AG04450 (cell line): Measurements from ENCODE around the gene ERRFI1. TPM values are rescaled to one million over a fixed set of nuclear protein-coding genes. Genes with fewer than 3 reads are reported as not detected.

Experiments
- CTCF ChIA-PET: fragments of 300-600, 350-600 bp; formaldehyde crosslinking; extraction: SDS; loops from one replicate; lab custom pipeline; 2022; ENCODE audit warnings: antibody characterized with exemption, inconsistent platforms; lab: Charles Lee
- POLR2A ChIA-PET: fragments of 350-600 bp; formaldehyde crosslinking; extraction: SDS; loops from one replicate; lab custom pipeline; 2021; ENCODE audit warnings: antibody characterized with exemption, inconsistent platforms; lab: Yijun Ruan, JAX
- DNase-seq: peaks from one replicate; pipeline ENCODE4 v3.0.0-alpha.2; 2011; ENCODE audit warnings: low read depth, low spot score
- H3K27ac ChIP-seq: one replicate; pipeline ENCODE4 v1.5.1; 2012; ENCODE audit warnings: low read depth, low read length, control low read depth
- H3K27me3 ChIP-seq: one replicate; pipeline ENCODE4 v1.6.0; 2012; ENCODE audit warnings: low read length; ENCODE audit not compliant: control insufficient read depth, insufficient read depth
- H3K4me3 ChIP-seq: 2 replicates; pipeline ENCODE4 v1.5.1; 2011; ENCODE audit warnings: mild to moderate bottlenecking, low read depth, low read length, control low read depth
- H3K9me3 ChIP-seq: 2 replicates; pipeline ENCODE4 v1.5.1; 2012; ENCODE audit warnings: low read length; ENCODE audit not compliant: control insufficient read depth, insufficient read depth
- polyA plus RNA-seq: library from polyadenylated mRNA; depleted of rRNA; stranded (reverse); fragments of >200 nt; gene quantifications from 2 replicates; pipeline ENCODE4 v1.2.3, GENCODE V29; 2011
- TF ChIP-seq, protein P1 (sequence below): IDR thresholded peaks from 2 replicates; pipeline ENCODE4 v1.5.1; 2011; ENCODE audit warnings: low read depth, low read length, control low read depth, inconsistent platforms

The ERRFI1 gene
- polyA plus RNA-seq, 1 experiment, result 105 TPM

DNA sequence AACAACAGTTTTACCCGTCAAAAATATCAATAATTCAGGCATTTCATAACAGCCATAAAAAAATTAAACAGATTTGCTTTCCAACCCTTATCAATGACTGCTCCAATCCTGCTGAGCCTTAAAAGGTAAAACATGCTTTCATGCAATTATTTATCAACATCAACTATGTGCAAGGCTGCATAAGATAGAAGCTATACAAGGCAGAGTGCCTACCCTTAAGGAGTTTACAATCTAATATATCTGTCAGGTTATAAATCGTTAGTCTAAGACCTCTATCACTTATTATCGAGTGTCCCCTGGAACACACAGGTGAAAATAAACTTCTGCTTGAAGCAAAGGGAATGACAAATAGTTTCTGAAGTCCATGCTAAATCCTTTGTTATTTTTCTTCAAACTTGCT is 1.8 kb downstream of the ERRFI1 start:
- ChIA-PET POLR2A (interaction anchor here (0.6 to 1.3 kb wide), 2 partner anchors 9 to 58 kb away, joined by 4 to 6 read pairs; no protein-coding TSS in a partner anchor), CTCF (interaction anchor here (1.5 to 3.7 kb wide), 3 partner anchors 8 to 49 kb away, joined by 3 to 12 read pairs (median 12); no protein-coding TSS in a partner anchor)
- no peak for DNase-seq
- Histone ChIP-seq H3K27ac (no peak overlapping the region), H3K27me3 (no peaks in the 10 kb centered on the region), H3K4me3 (peak overlapping the region; percentile 80), H3K9me3 (no peaks in the 10 kb centered on the region)
- TF ChIP-seq, protein P1, sequence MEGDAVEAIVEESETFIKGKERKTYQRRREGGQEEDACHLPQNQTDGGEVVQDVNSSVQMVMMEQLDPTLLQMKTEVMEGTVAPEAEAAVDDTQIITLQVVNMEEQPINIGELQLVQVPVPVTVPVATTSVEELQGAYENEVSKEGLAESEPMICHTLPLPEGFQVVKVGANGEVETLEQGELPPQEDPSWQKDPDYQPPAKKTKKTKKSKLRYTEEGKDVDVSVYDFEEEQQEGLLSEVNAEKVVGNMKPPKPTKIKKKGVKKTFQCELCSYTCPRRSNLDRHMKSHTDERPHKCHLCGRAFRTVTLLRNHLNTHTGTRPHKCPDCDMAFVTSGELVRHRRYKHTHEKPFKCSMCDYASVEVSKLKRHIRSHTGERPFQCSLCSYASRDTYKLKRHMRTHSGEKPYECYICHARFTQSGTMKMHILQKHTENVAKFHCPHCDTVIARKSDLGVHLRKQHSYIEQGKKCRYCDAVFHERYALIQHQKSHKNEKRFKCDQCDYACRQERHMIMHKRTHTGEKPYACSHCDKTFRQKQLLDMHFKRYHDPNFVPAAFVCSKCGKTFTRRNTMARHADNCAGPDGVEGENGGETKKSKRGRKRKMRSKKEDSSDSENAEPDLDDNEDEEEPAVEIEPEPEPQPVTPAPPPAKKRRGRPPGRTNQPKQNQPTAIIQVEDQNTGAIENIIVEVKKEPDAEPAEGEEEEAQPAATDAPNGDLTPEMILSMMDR, result no peak

DNA sequence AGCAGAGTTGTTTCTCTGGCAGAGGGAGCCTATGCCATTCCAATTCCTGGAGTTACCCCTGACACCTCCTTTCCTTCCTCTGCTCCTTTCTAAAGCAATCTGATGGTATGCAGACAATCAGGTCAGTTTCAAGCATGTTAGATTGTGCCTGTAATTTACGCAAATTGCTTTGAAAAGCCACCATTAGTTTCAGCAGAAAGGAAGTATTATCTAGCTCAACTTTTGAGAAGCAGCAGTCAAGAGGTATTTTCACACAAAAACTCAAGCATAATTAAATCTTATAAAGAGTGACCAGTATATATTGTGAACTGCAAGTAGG is 2.2 kb downstream of the ERRFI1 start:
- Histone ChIP-seq H3K9me3 (no peaks in the 10 kb centered on the region), H3K4me3 (peak overlapping the region; percentile 80), H3K27ac (no peak overlapping the region), H3K27me3 (no peaks in the 10 kb centered on the region)
- TF ChIP-seq, protein P1, result no peak
- ChIA-PET POLR2A (interaction anchor here (0.6 to 1.3 kb wide), 2 partner anchors 8 to 59 kb away, joined by 4 to 6 read pairs; no protein-coding TSS in a partner anchor), CTCF (interaction anchor here (1.5 to 3.7 kb wide), 3 partner anchors 8 to 49 kb away, joined by 3 to 12 read pairs (median 12); no protein-coding TSS in a partner anchor)
- no peak for DNase-seq

DNA sequence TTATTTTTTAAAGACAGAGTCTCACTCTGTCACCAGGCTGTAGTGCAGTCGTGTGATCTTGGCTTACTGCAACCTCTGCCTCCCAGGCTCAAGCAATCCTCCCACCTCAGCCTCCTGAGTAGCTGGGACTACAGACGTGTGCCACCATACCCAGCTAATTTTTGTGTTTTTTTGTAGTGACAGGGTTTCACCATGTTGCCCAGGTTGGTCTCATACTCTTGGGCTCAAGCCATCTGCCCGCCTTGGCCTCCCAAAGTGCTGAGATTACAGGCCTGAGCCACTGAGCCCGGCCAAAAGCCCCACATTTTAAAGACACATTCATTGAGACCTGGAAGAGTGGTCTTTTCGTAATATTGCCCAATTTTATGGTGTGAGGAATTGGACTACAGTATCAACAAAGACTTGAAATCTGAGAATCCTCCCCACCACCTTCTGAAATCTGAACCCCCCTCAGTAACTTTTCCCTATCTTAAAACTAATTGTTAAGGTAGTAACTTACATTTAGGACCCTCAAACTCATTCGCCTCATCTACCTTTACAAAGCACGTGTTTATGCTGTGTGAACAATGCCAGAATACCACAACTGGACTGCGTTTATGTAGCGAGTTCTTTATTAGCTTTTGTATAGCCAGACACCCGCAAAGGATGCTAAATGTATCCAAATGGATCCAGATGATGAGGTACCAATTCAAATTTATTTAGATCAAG is 2.7 kb downstream of the ERRFI1 start:
- H3K9me3 ChIP-seq, result no peaks in the 10 kb centered on the region
- no peak overlapping the region for H3K27ac ChIP-seq
- CTCF ChIA-PET, result interaction anchor here (0.6 to 3.7 kb wide), 5 partner anchors 8 to 327 kb away, joined by 3 to 12 read pairs (median 3); no protein-coding TSS in a partner anchor
- H3K27me3 ChIP-seq, result no peaks in the 10 kb centered on the region
- TF ChIP-seq, protein P1, result no peak
- POLR2A ChIA-PET, result no interaction called here
- no peak for DNase-seq
- H3K4me3 ChIP-seq, result peak overlapping the region; percentile 80

DNA sequence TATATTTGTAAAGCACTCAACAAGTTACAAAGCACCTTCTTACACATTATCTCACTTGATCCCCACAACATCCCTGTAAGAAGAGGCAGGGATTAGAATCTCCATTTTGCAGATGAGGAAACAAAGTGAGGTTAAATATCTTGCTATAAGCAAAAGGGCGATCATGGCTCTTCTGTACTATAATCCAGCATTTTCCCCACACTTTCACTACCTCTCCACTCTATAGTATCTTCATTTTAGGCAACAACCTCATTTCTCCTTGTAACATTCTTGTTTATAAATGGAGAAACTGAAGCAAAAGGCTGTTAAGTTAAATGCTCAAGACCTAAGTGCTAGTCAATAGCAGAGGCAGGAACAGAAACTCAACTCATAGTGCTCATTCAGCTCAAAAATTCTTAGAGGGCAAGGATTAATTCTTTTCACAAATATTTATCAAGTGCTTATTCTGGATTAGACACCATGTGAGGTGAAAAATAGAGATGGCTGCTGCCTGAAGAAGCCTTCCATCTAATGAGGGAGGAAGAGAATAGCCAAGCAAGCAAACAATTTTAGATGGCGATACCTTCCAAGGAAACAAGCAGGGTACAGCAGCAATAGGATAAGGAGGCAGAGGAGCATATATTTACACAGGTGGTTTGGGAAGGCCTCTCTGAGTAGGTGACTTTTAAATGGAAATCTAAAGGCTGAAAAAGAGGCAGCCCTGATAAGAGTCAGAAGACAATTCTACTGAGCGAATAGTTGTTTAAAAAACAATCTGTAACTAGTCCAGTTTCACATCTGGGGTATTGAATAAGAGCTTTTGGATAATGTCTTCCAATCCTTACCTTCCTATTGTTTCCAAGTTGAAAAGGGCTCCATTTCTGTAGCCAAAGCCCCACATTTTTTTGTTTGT is 3.5 kb downstream of the ERRFI1 start:
- TF ChIP-seq, protein P1, result no peak
- ChIA-PET POLR2A (interaction anchor here (0.5 kb wide), 1 partner anchor 193 kb away, joined by 6 read pairs; no protein-coding TSS in a partner anchor), CTCF (interaction anchor here (0.6 to 3.7 kb wide), 5 partner anchors 8 to 328 kb away, joined by 3 to 12 read pairs (median 3); no protein-coding TSS in a partner anchor)
- Histone ChIP-seq H3K27ac (no peak overlapping the region), H3K9me3 (no peaks in the 10 kb centered on the region), H3K4me3 (peak overlapping the region; percentile 80), H3K27me3 (no peaks in the 10 kb centered on the region)
- DNase-seq, result no peak
